ENCODE data around the gene RSL24D1.
"Not testable (repeated sequence)": the region's sequence is repeated elsewhere in the genome, so short reads cannot be mapped to it uniquely, and the experiment has no call there.

RSL24D1 gene

GRCh38 chr15:55204464-55204863 is 7.7 kb upstream of the RSL24D1 start:
- no peak for DNase-seq

DNA sequence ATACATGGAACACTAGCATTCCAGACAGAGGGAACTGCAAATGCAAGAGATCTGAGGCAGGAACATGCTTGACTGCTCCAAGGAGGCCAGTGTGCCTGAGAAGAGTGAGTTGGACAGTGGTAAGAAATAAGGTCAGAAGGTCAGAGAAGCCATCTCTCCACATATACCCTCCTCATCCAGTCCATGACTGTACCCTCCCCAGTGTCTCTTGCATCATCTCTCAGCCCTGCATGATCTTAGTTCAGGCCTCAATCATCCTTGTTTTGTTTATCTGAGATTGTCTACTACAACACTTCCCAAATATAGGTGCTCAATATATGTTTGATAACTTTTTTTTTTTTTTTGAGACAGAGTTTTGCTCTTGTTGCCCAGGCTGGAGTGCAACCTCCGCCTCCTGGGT is 5.5 kb upstream of the RSL24D1 start:
- DNase-seq, result no peak

DNA sequence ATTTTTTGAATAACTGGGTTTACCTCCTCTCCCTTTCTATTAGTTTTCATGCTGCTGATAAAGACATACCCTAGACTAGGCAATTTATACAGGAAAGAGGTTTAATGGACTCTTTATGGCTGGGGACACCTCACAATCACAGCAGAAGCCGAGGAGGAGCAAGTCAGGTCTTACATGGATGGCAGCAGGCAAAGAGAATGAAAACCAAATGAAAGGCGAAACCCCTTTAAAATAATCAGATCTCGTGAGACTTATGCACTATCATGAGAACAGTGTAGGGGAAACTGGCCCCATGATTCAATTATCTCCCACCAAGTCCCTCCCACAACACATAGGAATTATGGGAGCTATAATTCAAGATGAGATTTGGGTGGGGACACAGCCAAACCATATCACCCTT is 2.0 kb upstream of the RSL24D1 start:
- no peak for DNase-seq

- no peak for DNase-seq
Measured at GRCh38 chr15:55197719-55198118, 978 bp upstream of the RSL24D1 start.

- DNase-seq, result no peak
Measured at GRCh38 chr15:55197362-55197705, 593 bp upstream of the RSL24D1 start.

GRCh38 chr15:55195996-55196395 is 745 bp downstream of the RSL24D1 start:
- DNase-seq, result no peak

DNA sequence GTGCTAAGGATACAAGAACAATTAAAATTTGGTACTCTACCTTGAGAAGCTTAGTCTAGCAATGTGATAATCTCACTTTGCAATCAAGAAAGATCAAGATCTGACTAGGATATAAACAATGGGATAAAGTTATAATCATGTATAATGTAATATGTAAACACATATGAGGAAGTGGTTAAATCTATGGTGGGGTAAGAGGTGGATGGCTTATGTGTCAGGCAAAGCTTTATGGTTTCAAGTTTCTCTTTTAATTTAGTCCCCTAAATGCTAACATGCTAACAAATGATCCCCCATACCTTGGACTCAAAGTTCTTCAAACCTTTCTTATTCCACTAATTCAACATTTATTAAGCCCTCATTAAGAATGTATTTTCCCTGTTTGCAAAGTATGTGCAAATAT is 2.5 kb downstream of the RSL24D1 start:
- no peak for DNase-seq

DNA sequence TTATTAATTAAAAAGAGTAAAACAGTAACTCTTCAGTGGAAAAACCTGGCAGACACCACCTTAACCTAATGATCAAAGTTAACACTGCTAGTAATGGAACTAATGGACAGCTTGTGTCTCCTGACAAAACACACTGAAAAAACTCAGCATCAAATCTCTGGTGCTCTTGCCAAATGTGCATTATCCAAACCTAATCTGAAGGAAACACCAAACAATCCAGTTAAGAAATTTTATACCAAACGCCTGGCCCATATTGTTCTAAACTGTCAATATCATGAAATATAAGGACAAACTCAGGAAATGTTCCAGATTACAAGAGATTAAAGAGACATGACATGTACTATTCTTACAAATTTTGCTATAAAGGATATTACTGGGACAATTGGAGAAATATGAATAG is 10.4 kb downstream of the RSL24D1 start:
- DNase-seq, result no peak

DNA sequence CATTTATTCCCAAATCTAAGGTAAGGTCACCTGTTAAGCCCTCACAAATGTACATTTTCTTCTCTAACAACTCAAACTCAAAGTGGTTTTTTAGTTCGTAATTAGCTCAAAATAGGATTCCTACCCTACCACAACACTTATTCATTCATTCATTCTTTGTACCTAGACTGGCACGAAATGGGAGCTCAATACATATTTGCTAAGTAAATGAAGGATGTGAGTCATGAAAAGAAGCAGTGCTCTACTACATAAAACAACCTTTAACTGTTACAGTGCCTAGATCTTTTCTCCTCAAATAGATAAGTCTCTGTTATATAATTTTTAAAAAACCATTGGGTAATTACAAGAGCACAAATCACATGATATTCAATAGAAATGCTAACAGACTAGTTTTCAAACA is 13.1 kb downstream of the RSL24D1 start:
- DNase-seq, result no peak

DNA sequence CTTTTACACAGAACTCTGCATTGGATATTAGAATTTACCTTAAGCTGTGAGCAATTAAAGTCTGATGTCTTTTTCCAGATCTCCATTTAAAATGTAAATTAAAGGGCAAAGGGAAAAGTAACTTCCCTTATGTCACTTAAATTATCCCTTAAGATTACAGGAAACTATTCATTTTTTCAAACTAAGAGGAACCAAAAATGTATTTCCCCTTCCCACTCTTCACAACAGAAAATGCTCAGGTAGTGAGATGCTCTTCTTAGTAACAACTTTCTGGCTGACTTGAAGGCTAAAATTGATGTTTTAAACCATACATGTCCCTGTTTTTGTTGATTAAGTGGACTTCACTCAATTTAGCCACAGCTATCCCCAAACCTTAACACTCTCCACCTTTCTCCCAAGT is 17.6 kb downstream of the RSL24D1 start:
- no peak for DNase-seq

DNA sequence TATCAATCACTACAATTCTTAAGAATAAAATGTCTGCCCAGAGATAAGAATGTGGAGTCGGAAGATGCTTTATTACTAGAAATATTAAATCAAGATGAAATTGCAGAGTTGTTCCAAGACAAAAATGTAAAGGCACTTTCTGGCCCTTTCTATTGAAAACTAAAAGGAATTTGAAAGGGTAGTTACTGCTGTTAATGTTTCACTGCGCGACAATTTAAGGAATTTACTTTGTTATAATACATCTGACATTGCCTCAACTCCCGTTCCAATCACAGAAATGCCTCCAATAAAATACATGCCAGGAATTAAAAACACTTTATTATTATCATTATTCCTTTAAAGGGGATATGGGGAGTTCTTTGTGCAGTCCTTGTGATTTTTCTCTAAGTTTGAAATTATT is 26.4 kb downstream of the RSL24D1 start:
- DNase-seq, result no peak

DNA sequence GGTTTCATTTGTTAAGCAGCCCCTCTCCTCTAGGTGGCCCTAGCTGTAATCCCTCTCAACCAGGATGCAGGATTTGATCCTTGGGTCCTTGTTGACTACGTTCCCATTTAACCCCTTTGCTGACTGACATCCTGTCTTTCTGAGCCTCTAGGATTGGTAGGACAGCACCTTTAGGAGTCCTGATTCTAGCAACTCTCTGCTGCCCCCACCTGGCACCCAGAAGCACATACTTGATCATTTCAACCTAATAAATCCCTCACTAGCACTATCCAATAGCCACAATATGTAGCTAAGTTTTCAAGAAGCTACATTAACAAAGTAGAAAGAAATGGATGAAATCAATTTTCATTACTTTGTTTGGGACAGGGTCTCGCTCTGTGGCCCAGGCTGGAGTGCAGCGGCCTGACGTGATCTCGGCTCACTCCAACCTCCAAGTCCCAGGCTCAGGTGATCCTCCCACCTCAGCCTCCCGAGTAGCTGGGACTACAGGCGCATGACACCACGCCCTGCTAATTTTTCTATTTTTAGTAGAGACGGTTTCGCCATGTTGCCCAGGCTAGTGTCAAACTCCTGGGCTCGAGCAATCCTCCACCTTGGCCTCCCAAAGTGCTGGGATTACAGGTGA is 28.3 kb downstream of the RSL24D1 start:
- peak; percentile 47 for DNase-seq

DNA sequence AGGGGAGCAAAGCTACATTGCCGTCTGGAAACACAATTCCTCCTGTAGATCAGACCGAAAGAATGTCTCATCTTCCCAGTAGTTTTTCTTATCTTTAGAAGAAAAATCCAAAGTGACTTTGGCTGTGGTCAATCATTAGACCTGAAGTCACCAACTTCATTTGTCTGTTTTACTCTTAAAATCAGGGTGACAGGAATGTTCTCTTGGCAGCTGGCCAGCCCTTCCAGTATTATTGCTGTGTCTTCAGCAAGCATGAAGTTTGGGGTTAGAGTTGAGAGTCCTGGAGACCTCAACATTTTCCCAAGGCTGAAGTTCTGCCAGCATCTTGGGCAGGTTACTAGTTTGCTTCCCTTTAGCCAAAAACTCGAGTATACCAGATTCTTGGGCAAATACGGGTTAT is 32.5 kb downstream of the RSL24D1 start:
- no peak for DNase-seq

GRCh38 chr15:55151631-55152030 is 45.1 kb downstream of the RSL24D1 start:
- DNase-seq, result no peak

- not testable (repeated sequence) for DNase-seq
Measured at GRCh38 chr15:55143132-55143531, 53.6 kb downstream of the RSL24D1 start.

DNA sequence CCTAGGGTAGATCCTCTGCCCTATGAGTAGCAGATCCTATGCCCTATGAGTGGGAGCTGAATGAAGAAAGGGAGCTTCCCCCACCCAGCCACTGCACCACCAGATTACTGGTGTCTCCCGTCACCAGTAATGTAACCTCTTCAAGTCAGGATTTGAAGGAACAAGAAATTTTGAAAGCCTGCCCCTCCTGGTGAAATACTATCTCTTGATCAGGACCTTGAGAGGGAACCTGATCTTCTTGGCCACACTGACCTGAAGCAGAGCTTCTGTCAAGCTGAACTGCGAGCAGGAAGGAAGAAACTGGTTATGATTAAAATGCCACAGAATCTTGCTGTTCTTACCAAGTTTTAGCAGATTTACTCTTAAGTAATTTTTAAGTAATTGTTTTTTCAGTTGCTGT is 62.8 kb downstream of the RSL24D1 start:
- no peak for DNase-seq

- no peak for DNase-seq
Measured at GRCh38 chr15:55132672-55133071, 64.1 kb downstream of the RSL24D1 start.

Measured in stimulated activated CD4-positive, alpha-beta T cell treated with anti-CD3 and anti-CD28 coated beads, Interleukin-12 subunit alpha, Interleukin-12 subunit beta, amount 100 ng/mL, for 4 hours (primary cell).